T-cell (primary cell): Measurements from ENCODE around the gene TMED10. TPM values are rescaled to one million over a fixed set of nuclear protein-coding genes. Genes with fewer than 3 reads are reported as not detected.

Experiments
- ATAC-seq, 4 experiments: fragments of 200-7000 bp in 3 of 4; fragments of 150-1000 bp in 1 of 4; cut with Tn5 transposase; replicated peaks in 1 of 4; 1 replicate in 3 of 4; 2 replicates in 1 of 4; pipeline ENCODE4 v1.10.0; 2021; ENCODE audit warnings: moderate library complexity in 3 of 4, mild to moderate bottlenecking in 2 of 4, moderate number of reproducible peaks in 1 of 4
- CTCF ChIA-PET, 2 donors: fragments of 300-600 bp; sonication (Branson Sonifier 250); formaldehyde crosslinking; loops; one replicate each; lab custom pipeline; 2022; ENCODE audit warnings: antibody characterized with exemption in 2 of 2; lab: Charles Lee
- POLR2A ChIA-PET, 2 donors: fragments of 300-600 bp; sonication (Branson Sonifier 250); formaldehyde crosslinking; loops; one replicate each; lab custom pipeline; 2022; ENCODE audit warnings: antibody characterized with exemption in 2 of 2; lab: Charles Lee
- DNase-seq, 35 experiments: peaks; one replicate each; pipeline versions ENCODE4 v3.0.0 to v3.0.0-alpha.2; 2013 to 2023
- H3K27ac ChIP-seq: one replicate; pipeline ENCODE4 v1.5.1; 2013; ENCODE audit warnings: low read length
- H3K27me3 ChIP-seq, 2 experiments: replicated peaks in 1 of 2; 1 replicate in 1 of 2; 2 replicates in 1 of 2; pipeline versions ENCODE4 v1.6.1 to v1.7.0; 2013; ENCODE audit warnings: low read length in 1 of 2, mixed read lengths in 1 of 2; ENCODE audit not compliant: control insufficient read depth in 2 of 2, insufficient read depth in 2 of 2; ENCODE audit errors: extremely low read depth in 1 of 2
- H3K36me3 ChIP-seq, 2 donors: 1 replicate in 1 of 2; 2 replicates in 1 of 2; pipeline versions ENCODE4 v1.6.1 to v1.7.0; 2013; ENCODE audit warnings: low read length in 1 of 2; ENCODE audit not compliant: control insufficient read depth in 2 of 2, insufficient read depth in 1 of 2; ENCODE audit errors: extremely low read depth in 1 of 2
- H3K4me1 ChIP-seq, 2 experiments: 1 replicate in 1 of 2; 2 replicates in 1 of 2; pipeline versions ENCODE4 v1.6.1 to v1.7.0; 2013; ENCODE audit warnings: low read length in 2 of 2, mixed read lengths in 1 of 2; ENCODE audit not compliant: insufficient read depth in 2 of 2, control insufficient read depth in 1 of 2; ENCODE audit errors: extremely low read depth in 1 of 2
- H3K4me3 ChIP-seq, 2 donors: 1 replicate in 1 of 2; 2 replicates in 1 of 2; pipeline versions ENCODE4 v1.5.1 to v1.7.0; 2013; ENCODE audit warnings: mild to moderate bottlenecking in 2 of 2, low read length in 1 of 2, moderate library complexity in 1 of 2; ENCODE audit not compliant: control insufficient read depth in 1 of 2; ENCODE audit errors: extremely low read depth in 1 of 2
- H3K9me3 ChIP-seq: 2 replicates; pipeline ENCODE4 v1.7.0; 2013
- H3K27ac Mint-ChIP-seq, 2 donors: one replicate each; pipeline ENCODE4 v1.8.0; 2020 to 2021; ENCODE audit warnings: mild to moderate bottlenecking in 2 of 2, mixed read lengths in 2 of 2
- H3K27me3 Mint-ChIP-seq, 2 donors: one replicate each; pipeline ENCODE4 v1.8.0; 2021 to 2022; ENCODE audit warnings: mixed read lengths in 2 of 2
- H3K36me3 Mint-ChIP-seq: one replicate; pipeline ENCODE4 v1.8.0; 2021; ENCODE audit warnings: mixed read lengths
- H3K4me1 Mint-ChIP-seq, 3 donors: one replicate each; pipeline ENCODE4 v1.8.0; 2020 to 2022; ENCODE audit warnings: mixed read lengths in 3 of 3, mild to moderate bottlenecking in 1 of 3
- H3K4me3 Mint-ChIP-seq, 3 donors: one replicate each; pipeline ENCODE4 v1.8.0; 2020 to 2022; ENCODE audit warnings: mild to moderate bottlenecking in 3 of 3, mixed read lengths in 3 of 3, moderate library complexity in 3 of 3
- H3K9me3 Mint-ChIP-seq, 3 donors: one replicate each; pipeline ENCODE4 v1.8.0; 2020 to 2022; ENCODE audit warnings: mixed read lengths in 3 of 3
- WGBS: methylation state at CpG from one replicate; pipeline ENCODE4 v1.1.5; 2013; ENCODE audit warnings: missing lambda C conversion rate; ENCODE audit not compliant: insufficient coverage; 5-methylcytosine and 5-hydroxymethylcytosine counted together
- total RNA-seq, 35 experiments: library from RNA in 6 of 35; stranded (reverse) in 6 of 35; fragments of 120-200 nt in 1 of 35; gene quantifications; one replicate each; pipeline versions ENCODE4 v1.2.1 to v1.2.4 and lab custom pipeline; 2013 to 2026

The TMED10 gene
- total RNA-seq, 5 donors from 2014 or later (not counting 1 experiment from before 2014, with no cell fraction given): 143 to 193 (median 151) TPM

DNA sequence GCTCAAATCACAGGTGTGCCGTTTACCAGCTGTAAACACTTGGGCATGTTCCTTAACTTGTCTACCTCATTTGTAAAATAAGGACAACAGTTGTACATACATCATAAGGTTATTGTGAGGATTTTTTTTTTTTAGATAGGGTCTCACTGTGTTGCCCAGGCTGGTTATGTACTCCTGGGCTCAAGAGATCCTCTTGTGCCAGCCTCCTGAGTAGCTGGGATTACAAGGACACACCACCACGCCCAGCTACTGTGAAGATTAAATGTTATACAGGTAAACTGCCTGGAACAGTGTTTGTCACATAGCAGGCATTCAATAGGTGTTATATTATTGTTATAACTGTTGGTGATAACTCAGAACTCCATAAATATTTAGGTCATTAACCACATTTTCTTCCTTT is 12.7 kb downstream of the TMED10 start:
- H3K4me3 Mint-ChIP-seq: no peak overlapping the region
- DNase-seq (no peak), ATAC-seq (no peak)
- Histone ChIP-seq H3K27me3 (no peaks in the 10 kb centered on the region), H3K4me1 (peaks cover 7 to 8% of the 10 kb centered on the region in 2 experiments), H3K36me3 (peaks cover 0 to 4% of the 10 kb centered on the region in 2 donors), H3K27ac (no peak overlapping the region), H3K4me3 (no peak overlapping the region), H3K9me3 (no peaks in the 10 kb centered on the region)
- ChIA-PET CTCF (interaction anchor here (0.6 to 0.8 kb wide), 3 partner anchors 138 to 303 kb away, joined by 3 read pairs; no protein-coding TSS in a partner anchor), POLR2A (interaction anchor here (0.6 kb wide), 3 partner anchors 22 to 83 kb away, joined by 3 to 6 read pairs (median 3); no protein-coding TSS in a partner anchor)
- no peaks in the 10 kb centered on the region for H3K27me3 Mint-ChIP-seq
- H3K4me1 Mint-ChIP-seq: peaks cover 63 to 75% (median 75%) of the 10 kb centered on the region in 3 donors
- peaks cover 3% of the 10 kb centered on the region for H3K36me3 Mint-ChIP-seq
- H3K27ac Mint-ChIP-seq: no peak overlapping the region
- WGBS: 100% methylated on average over 1 of the region's 2 CpGs
- no peaks in the 10 kb centered on the region for H3K9me3 Mint-ChIP-seq

GRCh38 chr14:75162631-75163030 is 13.8 kb downstream of the TMED10 start:
- no peak for DNase-seq
- ATAC-seq: no peak
- H3K27ac Mint-ChIP-seq: peak overlapping the region in 1 of 2 donors; percentile 13
- Histone ChIP-seq H3K4me3 (no peak overlapping the region), H3K9me3 (no peaks in the 10 kb centered on the region), H3K36me3 (peaks cover 0 to 4% of the 10 kb centered on the region in 2 donors), H3K4me1 (peaks cover 2 to 7% of the 10 kb centered on the region in 2 experiments), H3K27ac (no peak overlapping the region), H3K27me3 (no peaks in the 10 kb centered on the region)
- WGBS: no CpG with 5 or more reads among the region's 3 CpGs
- no peaks in the 10 kb centered on the region for H3K27me3 Mint-ChIP-seq
- peaks cover 3% of the 10 kb centered on the region for H3K36me3 Mint-ChIP-seq
- POLR2A ChIA-PET: no interaction called here
- H3K9me3 Mint-ChIP-seq: no peaks in the 10 kb centered on the region
- H3K4me3 Mint-ChIP-seq: no peak overlapping the region
- CTCF ChIA-PET: no interaction called here
- peaks cover 53 to 69% (median 68%) of the 10 kb centered on the region in 3 donors for H3K4me1 Mint-ChIP-seq

GRCh38 chr14:75158843-75159614 is 17.4 kb downstream of the TMED10 start:
- POLR2A ChIA-PET: interaction anchor here in 1 of 2 donors (0.5 kb wide), 1 partner anchor 174 kb away, joined by 14 read pairs; no protein-coding TSS in a partner anchor
- no peaks in the 10 kb centered on the region for H3K27me3 ChIP-seq
- H3K36me3 ChIP-seq: peaks cover 0 to 4% of the 10 kb centered on the region in 2 donors
- ATAC-seq (no peak), DNase-seq (no peak)
- Mint-ChIP-seq H3K4me1 (peaks cover 57 to 69% (median 68%) of the 10 kb centered on the region in 3 donors), H3K27ac (peak overlapping the region in 1 of 2 donors; percentile 61), H3K4me3 (no peak overlapping the region), H3K27me3 (no peaks in the 10 kb centered on the region), H3K36me3 (peaks cover 3% of the 10 kb centered on the region), H3K9me3 (no peaks in the 10 kb centered on the region)
- CTCF ChIA-PET: interaction anchor here in 1 of 2 donors (0.6 kb wide), 1 partner anchor 65 kb away, joined by 3 read pairs; no protein-coding TSS in a partner anchor
- H3K27ac ChIP-seq: no peak overlapping the region
- WGBS: no CpG with 5 or more reads among the region's 6 CpGs
- H3K4me1 ChIP-seq: peaks cover 2 to 16% of the 10 kb centered on the region in 2 experiments
- no peaks in the 10 kb centered on the region for H3K9me3 ChIP-seq
- no peak overlapping the region for H3K4me3 ChIP-seq

- peak; percentile 88 to 97 (median 95) for ATAC-seq
These were observed 19.5 kb downstream of the TMED10 start for GRCh38 chr14:75156901-75157300.

GRCh38 chr14:75156111-75156510 is 20.3 kb downstream of the TMED10 start:
- Mint-ChIP-seq H3K9me3 (no peaks in the 10 kb centered on the region), H3K27ac (no peak overlapping the region), H3K4me3 (no peak overlapping the region), H3K27me3 (no peaks in the 10 kb centered on the region), H3K36me3 (peaks cover 14% of the 10 kb centered on the region), H3K4me1 (peaks cover 53 to 68% (median 59%) of the 10 kb centered on the region in 3 donors)
- ATAC-seq (no peak), DNase-seq (no peak)
- CTCF ChIA-PET: interaction anchor here (0.6 to 1.1 kb wide), 5 partner anchors 10 to 146 kb away, joined by 3 to 5 read pairs (median 3); no protein-coding TSS in a partner anchor
- Histone ChIP-seq H3K27me3 (no peaks in the 10 kb centered on the region), H3K4me1 (peaks cover 2 to 19% of the 10 kb centered on the region in 2 experiments), H3K27ac (no peak overlapping the region), H3K9me3 (no peaks in the 10 kb centered on the region), H3K4me3 (no peak overlapping the region), H3K36me3 (peaks cover 4 to 11% of the 10 kb centered on the region in 2 donors)
- no CpG with 5 or more reads among the region's 1 CpG for WGBS
- POLR2A ChIA-PET: interaction anchor here (0.5 to 0.7 kb wide), 3 partner anchors 18 to 1861 kb away, joined by 3 read pairs; no protein-coding TSS in a partner anchor

More at GRCh38 chr14:75156901-75157300, 19.5 kb downstream of the TMED10 start:
- H3K4me3 ChIP-seq: no peak overlapping the region
- no CpG with 5 or more reads among the region's 3 CpGs for WGBS
- ChIA-PET POLR2A (interaction anchor here in 1 of 2 donors (0.6 to 1.0 kb wide), 3 partner anchors 19 to 146 kb away, joined by 4 to 7 read pairs (median 6); partner anchors contain the start of gene TMED10), CTCF (interaction anchor here in 1 of 2 donors (1.0 kb wide), 2 partner anchors 10 to 141 kb away, joined by 3 to 5 read pairs; no protein-coding TSS in a partner anchor)
- H3K4me1 ChIP-seq: peaks cover 2 to 19% of the 10 kb centered on the region in 2 experiments
- Mint-ChIP-seq H3K36me3 (peaks cover 8% of the 10 kb centered on the region), H3K4me3 (peak overlapping the region in 1 of 3 donors; percentile 49), H3K9me3 (no peaks in the 10 kb centered on the region), H3K4me1 (peaks cover 55 to 71% (median 65%) of the 10 kb centered on the region in 3 donors), H3K27ac (peak overlapping the region; percentile 20 to 83), H3K27me3 (no peaks in the 10 kb centered on the region)
- no peak overlapping the region for H3K27ac ChIP-seq
- H3K9me3 ChIP-seq: no peaks in the 10 kb centered on the region
- peaks cover 4% of the 10 kb centered on the region in 2 donors for H3K36me3 ChIP-seq
- no peaks in the 10 kb centered on the region for H3K27me3 ChIP-seq
- peak in 5 of 35 experiments; percentile 4 to 55 (median 11) for DNase-seq

GRCh38 chr14:75155169-75155568 is 21.2 kb downstream of the TMED10 start:
- WGBS: no CpG with 5 or more reads among the region's 3 CpGs
- Mint-ChIP-seq H3K27ac (peak overlapping the region in 1 of 2 donors; percentile 15), H3K9me3 (no peaks in the 10 kb centered on the region), H3K4me3 (no peak overlapping the region), H3K36me3 (peaks cover 17% of the 10 kb centered on the region), H3K27me3 (no peaks in the 10 kb centered on the region), H3K4me1 (peaks cover 43 to 60% (median 53%) of the 10 kb centered on the region in 3 donors)
- peaks cover 0 to 19% of the 10 kb centered on the region in 2 donors for H3K36me3 ChIP-seq
- no peak overlapping the region for H3K4me3 ChIP-seq
- peaks cover 2 to 14% of the 10 kb centered on the region in 2 experiments for H3K4me1 ChIP-seq
- ChIA-PET CTCF (interaction anchor here (1.0 to 1.1 kb wide), 3 partner anchors 9 to 147 kb away, joined by 3 to 4 read pairs (median 3); no protein-coding TSS in a partner anchor), POLR2A (no interaction called here)
- H3K27ac ChIP-seq: no peak overlapping the region
- no peaks in the 10 kb centered on the region for H3K9me3 ChIP-seq
- ATAC-seq: no peak
- H3K27me3 ChIP-seq: no peaks in the 10 kb centered on the region
- DNase-seq: no peak
